Epithelial cell of proximal tubule (primary cell): ENCODE results near the gene GPSM1. TPM values are rescaled to one million over a fixed set of nuclear protein-coding genes. Genes with fewer than 3 reads are reported as not detected.

ENCODE experiments used
- DNase-seq: peaks from one replicate; pipeline ENCODE4 v3.0.0-alpha.2; 2011; ENCODE audit warnings: low read depth
- H3K4me3 ChIP-seq: 2 replicates; pipeline ENCODE4 v1.5.1; 2011; ENCODE audit warnings: low read depth, mild to moderate bottlenecking, low read length
- CTCF ChIP-seq: conservative IDR thresholded peaks from 2 replicates; pipeline ENCODE4 v1.5.1; 2012; ENCODE audit warnings: low read depth, mild to moderate bottlenecking, low read length
- total RNA-seq: library from RNA; depleted of rRNA; stranded (reverse); fragments of >200 nt; gene quantifications from 2 replicates; pipeline ENCODE4 v1.2.3, GENCODE V29; 2015

The GPSM1 gene
- total RNA-seq, 1 donor from 2014 or later, result 28.2 TPM

- no peak overlapping the region for H3K4me3 ChIP-seq
- no peak for DNase-seq
- no peak for TF ChIP-seq CTCF
Observed at GRCh38 chr9:136354592-136355085, 27.3 kb downstream of the GPSM1 start.

GRCh38 chr9:136355616-136356557 is 28.5 kb downstream of the GPSM1 start:
- no peak overlapping the region for H3K4me3 ChIP-seq
- no peak for DNase-seq
- TF ChIP-seq CTCF, result no peak

GRCh38 chr9:136357202-136357725 is 29.9 kb downstream of the GPSM1 start:
- H3K4me3 ChIP-seq, result no peak overlapping the region
- no peak for TF ChIP-seq CTCF
- no peak for DNase-seq

GRCh38 chr9:136358016-136358415 is 30.7 kb downstream of the GPSM1 start:
- no peak overlapping the region for H3K4me3 ChIP-seq
- no peak for TF ChIP-seq CTCF
- no peak for DNase-seq

- TF ChIP-seq CTCF, result no peak
- H3K4me3 ChIP-seq, result no peak overlapping the region
- no peak for DNase-seq
Observed at GRCh38 chr9:136358888-136359287, 31.5 kb downstream of the GPSM1 start.

- no peak for TF ChIP-seq CTCF
- no peak for DNase-seq
- H3K4me3 ChIP-seq, result no peak overlapping the region
Observed at GRCh38 chr9:136359774-136360718, 32.7 kb downstream of the GPSM1 start.
